ENCODE measurements around the gene RFX8.

Gene RFX8

DNA sequence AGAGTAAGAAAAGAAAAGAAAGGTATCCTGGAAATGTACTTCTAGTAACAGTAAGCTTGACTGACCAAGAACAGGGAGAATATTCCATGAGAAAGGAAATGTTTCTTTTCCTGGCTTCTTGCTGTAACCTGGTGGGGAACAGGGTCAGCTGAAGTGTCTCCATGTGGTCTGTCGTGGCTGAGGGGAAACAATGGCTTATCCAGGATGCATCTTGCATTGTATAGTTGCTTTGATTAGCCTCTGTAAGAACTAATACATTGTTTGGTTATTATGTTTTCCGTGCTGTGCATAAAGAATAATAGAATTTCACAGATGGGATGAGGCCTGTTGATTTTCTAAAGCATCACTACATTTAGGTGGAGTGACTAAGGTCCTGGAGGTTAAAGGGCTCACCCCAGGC, 92.5 kb downstream of the RFX8 start:
- DNase-seq (ENCODE audit: low spot score): no peak

GRCh38 chr2:101380376-101380775, 94.5 kb downstream of the RFX8 start:
- no peak for DNase-seq (ENCODE audit: low spot score)

DNA sequence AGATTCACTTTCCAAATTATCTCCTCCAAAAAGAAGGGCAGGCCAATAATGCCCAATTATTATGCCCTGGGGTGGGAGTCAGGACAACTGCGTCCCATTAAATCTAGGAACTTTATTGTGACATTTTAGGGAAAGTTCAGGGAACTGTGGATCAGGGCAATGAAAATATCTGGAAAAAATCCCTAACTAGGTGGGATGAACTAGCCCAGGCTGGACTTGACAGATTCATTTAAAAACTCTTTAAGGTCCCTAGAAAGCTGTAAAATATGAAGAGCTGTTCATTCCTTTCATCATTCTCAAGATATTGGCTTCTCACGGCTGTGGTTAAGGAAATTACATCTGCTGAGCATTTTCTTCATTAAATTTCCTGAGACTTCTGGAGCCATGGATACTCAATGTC, 95.8 kb downstream of the RFX8 start:
- DNase-seq (ENCODE audit: low spot score): no peak

DNA sequence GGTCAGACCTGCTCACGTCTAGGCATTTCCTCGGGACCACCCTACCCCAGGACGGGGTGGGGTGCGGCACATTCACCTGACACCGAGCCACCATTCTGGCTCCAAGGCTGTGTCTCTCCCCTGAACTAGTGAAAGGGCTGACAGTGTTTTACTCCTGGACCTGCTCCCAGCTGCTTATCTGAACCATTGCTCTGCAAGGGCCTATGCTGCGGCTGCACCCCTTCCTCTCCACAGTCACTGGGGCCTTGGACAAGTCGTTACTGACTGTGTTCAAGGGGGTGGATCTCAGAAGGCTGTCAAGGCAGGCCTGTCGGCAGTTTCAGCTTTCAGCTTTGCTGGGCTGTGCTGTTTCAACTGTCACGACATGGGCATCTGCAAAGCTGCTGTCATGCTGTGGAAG, 99.3 kb downstream of the RFX8 start:
- no peak for DNase-seq (ENCODE audit: low spot score)

DNA sequence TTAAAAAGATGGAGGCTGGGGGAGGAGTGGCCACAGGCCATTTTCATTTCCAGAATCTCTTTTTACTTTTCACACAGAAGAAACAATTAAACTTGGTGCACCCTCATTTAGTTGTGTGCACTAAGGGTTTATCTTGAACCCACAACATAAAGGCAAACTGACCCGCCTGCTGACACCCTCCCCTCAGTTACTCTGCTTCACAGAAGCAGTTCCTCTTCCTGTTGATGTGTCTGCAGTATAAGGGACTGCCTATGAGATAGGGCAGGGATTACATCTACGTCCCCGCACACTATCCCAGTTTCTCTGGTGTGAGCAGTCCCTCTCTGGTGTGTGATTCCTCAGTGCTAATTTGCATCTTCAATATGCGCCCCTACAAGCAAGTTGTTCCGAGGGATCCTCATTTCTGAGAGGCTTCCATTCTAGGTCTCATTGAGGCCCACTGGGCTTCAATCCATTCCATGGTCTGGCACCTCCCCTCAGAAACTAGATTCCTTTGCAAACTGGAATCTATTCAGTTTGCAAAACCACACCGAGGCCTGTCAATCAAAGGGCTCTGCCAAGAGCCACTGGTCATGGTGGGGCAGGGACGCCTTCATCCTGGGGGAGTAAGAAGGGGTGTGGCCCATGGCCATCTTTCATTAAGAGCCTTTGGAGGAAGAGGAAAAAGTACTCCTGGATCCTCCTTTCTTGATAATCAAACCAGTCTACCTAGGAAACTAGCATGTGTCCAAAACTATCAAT, 99.9 kb downstream of the RFX8 start:
- DNase-seq (ENCODE audit: low spot score): no peak

- no peak for DNase-seq (ENCODE audit: low spot score)
These were observed 102.1 kb downstream of the RFX8 start for GRCh38 chr2:101372792-101373191.

DNA sequence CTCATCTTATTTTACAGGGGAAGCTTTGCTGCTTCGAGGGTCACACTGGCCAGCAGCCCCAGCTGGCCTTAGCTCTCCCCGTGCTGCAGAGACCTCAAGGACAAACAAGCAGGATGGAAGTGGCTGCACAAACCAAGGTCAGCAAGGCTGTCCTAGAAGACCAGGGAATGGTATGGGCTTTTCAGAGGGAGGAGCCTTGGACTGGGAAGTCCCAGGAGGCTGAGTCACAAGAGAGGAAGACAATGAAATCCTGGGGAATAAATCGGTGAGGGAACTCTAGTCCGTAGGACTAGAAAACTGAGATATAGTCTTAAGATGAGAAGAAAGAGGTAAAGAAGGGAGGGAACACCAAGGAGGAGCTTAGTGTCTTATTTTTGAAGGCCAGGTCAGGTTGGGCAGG, 103.3 kb downstream of the RFX8 start:
- no peak for DNase-seq (ENCODE audit: low spot score)

- no peak for DNase-seq (ENCODE audit: low spot score)
These were observed 105.8 kb downstream of the RFX8 start for GRCh38 chr2:101369100-101369499.

GRCh38 chr2:101368376-101368775, 106.5 kb downstream of the RFX8 start:
- DNase-seq (ENCODE audit: low spot score): no peak

GRCh38 chr2:101367508-101367907, 107.4 kb downstream of the RFX8 start:
- DNase-seq (ENCODE audit: low spot score): no peak

DNA sequence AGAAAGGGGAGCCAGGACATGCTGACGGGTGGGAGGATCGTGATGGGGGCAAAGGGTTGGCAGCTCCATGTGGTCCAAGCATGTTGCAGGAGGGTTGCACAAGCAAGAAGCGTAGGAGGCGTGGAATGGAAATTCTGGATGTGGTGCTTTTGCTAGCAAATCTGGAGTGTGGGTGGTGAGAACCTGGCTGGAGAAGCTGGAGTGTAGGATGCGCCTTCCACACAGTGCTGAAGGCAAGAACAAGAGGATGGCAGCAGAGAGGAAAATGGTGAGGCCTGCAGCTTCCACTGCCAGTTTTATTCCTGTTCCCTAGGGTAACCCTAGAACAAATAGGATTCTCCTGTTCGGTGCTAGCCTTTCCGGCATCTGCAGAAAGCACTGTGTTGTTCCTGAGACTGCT, 110.0 kb downstream of the RFX8 start:
- no peak for DNase-seq (ENCODE audit: low spot score)

DNA sequence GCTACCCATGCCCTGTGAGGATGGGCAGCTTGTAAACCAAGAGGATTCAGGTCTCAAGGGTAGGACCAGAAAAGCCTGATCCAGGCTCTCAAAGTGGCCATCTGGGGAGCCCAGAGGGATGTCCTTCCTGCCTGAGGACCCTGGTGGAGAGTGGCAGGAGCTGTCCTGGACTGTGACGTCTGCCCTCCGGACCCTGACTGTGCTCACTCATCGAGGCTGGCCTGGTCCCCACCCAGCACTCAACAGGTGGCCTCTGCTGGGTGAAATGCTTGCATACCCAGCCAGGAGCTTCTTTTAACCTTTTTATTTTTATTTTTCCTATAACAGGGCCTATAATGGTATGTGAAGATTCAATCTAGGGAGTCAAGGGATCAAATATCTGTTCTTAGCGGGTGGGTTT, 112.1 kb downstream of the RFX8 start:
- no peak for DNase-seq (ENCODE audit: low spot score)

- DNase-seq (ENCODE audit: low spot score): no peak
These were observed 112.6 kb downstream of the RFX8 start for GRCh38 chr2:101362316-101362715.

DNA sequence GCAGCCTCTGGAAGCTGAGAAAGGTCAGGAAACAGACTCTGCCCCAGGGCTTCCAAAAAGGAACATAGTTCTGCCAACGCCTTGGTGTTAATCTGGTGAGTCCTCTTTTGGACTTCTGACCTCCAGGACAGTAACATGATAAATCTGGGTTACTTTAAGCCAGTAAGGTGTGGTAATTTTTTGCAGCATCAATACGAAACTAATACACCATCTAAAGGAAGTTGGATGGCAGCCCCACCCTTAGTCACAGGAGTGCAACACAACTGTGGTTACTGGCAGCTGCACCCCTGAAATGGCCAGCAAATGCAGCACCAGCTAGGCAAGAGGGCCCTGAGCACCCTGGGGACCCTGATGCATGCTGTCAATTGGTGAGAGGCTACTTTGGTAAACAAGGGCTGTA, 113.4 kb downstream of the RFX8 start:
- DNase-seq (ENCODE audit: low spot score): no peak

GRCh38 chr2:101361121-101361520, 113.8 kb downstream of the RFX8 start:
- DNase-seq (ENCODE audit: low spot score): no peak

- DNase-seq (ENCODE audit: low spot score): no peak
These were observed 114.7 kb downstream of the RFX8 start for GRCh38 chr2:101360232-101360631.

DNA sequence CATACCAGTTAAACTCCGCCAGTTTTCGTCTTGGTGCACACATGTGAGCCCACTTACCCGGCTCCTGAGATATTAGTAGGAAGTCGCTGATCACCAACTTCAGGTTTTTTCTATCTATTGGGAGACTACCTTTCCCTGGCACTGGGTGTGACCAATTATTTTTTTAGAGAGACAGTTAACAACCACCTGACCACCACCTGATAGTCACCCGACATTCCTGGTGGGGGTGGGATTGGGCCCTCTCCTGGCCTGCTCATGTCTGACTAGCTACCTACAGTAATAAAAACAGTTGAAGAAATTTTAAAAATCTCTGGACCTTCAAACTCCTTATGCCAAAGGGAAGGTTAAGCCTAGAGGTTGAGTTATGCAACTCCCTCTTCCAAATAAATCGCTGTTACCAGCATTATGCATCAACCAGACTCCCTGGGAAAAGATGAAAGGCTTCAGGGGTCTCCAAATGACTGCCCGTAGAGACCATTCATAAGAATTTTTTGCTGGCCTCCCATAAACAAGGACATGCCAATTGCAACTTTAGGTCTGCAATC, 115.4 kb downstream of the RFX8 start:
- no peak for DNase-seq (ENCODE audit: low spot score)

- no peak for DNase-seq (ENCODE audit: low spot score)
These were observed 117.5 kb downstream of the RFX8 start for GRCh38 chr2:101357376-101357775.

DNA sequence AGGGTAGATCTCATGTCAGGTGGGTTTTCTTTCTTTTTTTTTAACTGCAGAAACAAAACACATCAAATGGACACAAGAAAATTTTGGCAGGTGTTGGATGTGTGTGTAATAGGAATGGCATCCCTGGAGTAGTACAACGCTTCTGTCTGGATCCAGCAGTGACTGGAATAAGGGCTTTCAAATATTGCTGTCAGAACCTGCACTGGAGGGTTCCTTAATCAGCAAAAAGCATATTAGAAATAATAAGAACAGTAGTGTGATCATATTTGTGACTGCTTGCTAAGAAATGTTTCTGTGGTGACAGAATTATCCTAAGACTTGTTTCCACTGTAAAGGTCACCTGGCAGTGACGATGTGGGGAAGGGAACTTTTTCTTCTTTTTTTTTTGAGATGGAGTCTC, 118.4 kb downstream of the RFX8 start:
- no peak for DNase-seq (ENCODE audit: low spot score)

DNA sequence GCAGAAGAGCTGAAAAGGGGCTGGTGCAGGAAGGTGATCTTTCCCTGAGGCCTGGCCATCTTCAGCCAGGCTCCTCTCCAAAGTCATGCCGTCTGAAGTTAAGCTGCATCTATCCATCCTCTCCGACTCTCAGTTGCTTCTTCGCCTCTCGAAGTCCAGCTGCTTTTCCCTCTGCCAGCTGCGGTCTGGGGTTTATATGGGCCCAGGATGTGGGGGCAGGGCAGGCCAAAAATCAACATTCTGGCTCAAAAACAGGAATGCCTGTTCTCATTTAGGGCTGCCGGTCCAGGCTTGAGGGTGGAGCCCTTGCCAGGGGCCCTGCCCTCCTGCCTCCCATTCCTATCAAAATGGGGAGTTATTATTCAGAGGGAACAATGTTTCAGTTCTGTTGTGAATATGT, 118.9 kb downstream of the RFX8 start:
- DNase-seq (ENCODE audit: low spot score): no peak

DNA sequence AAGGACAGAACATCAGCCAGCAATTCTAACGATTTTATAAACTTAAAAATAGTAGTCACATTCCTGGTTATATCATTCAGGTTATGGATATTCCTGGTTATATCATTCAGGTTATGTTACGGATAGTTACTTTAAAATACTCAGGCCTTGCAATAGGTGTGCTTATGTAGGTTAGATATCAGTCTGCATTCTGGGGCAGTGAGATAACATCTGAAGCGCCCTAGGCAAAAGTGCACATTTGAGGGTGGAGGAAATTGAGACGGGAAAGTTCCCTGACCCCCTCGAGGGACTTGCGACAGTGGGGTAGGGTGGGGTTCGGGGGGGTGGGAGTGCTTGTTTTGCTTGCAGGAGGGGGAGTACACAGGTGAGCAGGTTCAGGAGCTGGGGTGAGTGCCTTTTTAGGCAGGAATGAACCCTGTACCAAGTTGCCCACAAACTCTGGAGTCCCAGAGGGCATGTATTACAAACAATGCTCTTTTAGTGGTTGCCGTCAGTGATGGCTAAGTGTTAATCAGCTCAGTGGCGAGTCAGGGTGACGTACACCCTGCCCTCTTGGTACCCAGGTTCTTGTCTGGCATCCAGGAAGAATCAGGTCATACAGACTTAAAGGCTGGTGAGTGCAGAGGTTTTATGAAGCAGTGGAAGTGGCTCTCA, 119.4 kb downstream of the RFX8 start:
- DNase-seq (ENCODE audit: low spot score): no peak

DNA sequence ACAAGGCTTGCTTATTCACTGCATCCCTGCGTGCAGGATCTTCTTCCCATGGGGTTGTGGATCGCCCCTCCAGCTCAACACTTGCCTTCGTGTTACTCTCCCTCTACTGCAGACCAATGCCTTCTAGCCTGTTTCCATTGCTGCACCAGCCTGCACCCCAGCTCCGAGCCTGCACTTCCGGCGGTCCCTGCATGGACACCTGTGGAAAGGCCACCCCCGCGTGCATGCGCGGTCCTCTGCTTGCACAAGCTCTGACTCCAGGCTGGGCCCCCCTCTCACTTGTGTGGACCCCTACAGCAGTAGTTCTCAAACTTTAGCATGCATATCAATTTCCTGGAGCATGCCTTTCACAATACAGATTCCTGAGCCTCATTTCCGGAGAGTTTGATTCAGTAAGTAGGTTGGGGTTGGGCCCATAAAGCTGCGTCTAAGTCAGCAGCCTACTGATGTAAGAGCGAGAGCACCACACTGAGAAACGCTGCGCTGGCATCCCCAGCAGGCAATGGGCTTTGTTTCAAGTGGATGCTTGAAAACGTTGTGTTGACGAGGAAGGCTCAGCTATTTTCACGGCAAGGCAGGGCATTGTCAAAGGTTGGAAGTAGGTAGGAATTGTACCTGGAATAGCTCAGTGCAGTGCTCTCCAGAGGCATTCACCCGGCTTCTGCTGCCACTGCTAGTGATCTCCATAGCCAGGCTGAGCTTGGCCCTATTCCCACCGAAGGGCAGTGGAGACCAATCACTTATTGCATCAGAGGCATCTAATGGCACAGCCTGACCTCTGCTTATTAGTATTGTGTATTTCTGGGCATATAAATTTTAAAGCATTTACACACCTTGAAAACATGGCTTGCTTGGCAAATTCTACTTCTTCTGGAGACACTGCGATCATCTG, 120.2 kb downstream of the RFX8 start:
- DNase-seq (ENCODE audit: low spot score): no peak

Measured in SK-N-DZ (cell line).